Measurements from ENCODE around the gene ETNK1.

ETNK1 gene

GRCh38 chr12:22733756-22734155 is 108.8 kb downstream of the ETNK1 start:
- DNase-seq (ENCODE audit: low read depth): no peak
- H3K4me3 ChIP-seq (ENCODE audit: low read length): no peak overlapping the region
- TF ChIP-seq, protein P1, sequence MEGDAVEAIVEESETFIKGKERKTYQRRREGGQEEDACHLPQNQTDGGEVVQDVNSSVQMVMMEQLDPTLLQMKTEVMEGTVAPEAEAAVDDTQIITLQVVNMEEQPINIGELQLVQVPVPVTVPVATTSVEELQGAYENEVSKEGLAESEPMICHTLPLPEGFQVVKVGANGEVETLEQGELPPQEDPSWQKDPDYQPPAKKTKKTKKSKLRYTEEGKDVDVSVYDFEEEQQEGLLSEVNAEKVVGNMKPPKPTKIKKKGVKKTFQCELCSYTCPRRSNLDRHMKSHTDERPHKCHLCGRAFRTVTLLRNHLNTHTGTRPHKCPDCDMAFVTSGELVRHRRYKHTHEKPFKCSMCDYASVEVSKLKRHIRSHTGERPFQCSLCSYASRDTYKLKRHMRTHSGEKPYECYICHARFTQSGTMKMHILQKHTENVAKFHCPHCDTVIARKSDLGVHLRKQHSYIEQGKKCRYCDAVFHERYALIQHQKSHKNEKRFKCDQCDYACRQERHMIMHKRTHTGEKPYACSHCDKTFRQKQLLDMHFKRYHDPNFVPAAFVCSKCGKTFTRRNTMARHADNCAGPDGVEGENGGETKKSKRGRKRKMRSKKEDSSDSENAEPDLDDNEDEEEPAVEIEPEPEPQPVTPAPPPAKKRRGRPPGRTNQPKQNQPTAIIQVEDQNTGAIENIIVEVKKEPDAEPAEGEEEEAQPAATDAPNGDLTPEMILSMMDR (conservative IDR thresholded peaks at IDR 0.05; ENCODE audit: low read depth, low read length): no peak

- TF ChIP-seq, protein P1 (conservative IDR thresholded peaks at IDR 0.05; ENCODE audit: low read depth, low read length): no peak
- H3K4me3 ChIP-seq (ENCODE audit: low read length): no peak overlapping the region
Observed at GRCh38 chr12:22738945-22739344, 114.0 kb downstream of the ETNK1 start.

More at GRCh38 chr12:22738945-22739344, 114.0 kb downstream of the ETNK1 start:
- DNase-seq (ENCODE audit: low read depth): no peak
